ENCODE results near the gene AKAP12. TPM values are rescaled to one million over a fixed set of nuclear protein-coding genes. Genes with fewer than 3 reads are reported as not detected.

The AKAP12 gene, protein sequence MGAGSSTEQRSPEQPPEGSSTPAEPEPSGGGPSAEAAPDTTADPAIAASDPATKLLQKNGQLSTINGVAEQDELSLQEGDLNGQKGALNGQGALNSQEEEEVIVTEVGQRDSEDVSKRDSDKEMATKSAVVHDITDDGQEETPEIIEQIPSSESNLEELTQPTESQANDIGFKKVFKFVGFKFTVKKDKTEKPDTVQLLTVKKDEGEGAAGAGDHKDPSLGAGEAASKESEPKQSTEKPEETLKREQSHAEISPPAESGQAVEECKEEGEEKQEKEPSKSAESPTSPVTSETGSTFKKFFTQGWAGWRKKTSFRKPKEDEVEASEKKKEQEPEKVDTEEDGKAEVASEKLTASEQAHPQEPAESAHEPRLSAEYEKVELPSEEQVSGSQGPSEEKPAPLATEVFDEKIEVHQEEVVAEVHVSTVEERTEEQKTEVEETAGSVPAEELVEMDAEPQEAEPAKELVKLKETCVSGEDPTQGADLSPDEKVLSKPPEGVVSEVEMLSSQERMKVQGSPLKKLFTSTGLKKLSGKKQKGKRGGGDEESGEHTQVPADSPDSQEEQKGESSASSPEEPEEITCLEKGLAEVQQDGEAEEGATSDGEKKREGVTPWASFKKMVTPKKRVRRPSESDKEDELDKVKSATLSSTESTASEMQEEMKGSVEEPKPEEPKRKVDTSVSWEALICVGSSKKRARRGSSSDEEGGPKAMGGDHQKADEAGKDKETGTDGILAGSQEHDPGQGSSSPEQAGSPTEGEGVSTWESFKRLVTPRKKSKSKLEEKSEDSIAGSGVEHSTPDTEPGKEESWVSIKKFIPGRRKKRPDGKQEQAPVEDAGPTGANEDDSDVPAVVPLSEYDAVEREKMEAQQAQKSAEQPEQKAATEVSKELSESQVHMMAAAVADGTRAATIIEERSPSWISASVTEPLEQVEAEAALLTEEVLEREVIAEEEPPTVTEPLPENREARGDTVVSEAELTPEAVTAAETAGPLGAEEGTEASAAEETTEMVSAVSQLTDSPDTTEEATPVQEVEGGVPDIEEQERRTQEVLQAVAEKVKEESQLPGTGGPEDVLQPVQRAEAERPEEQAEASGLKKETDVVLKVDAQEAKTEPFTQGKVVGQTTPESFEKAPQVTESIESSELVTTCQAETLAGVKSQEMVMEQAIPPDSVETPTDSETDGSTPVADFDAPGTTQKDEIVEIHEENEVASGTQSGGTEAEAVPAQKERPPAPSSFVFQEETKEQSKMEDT (N-terminal part only)
- 10.6 and 19.3 TPM in 2 replicates for total RNA-seq
- long read RNA-seq, partial matches to known transcripts = 9 of 11 reads
- long read RNA-seq, other reads (novel, unspliced or antisense) = 2 of 11 reads

DNA sequence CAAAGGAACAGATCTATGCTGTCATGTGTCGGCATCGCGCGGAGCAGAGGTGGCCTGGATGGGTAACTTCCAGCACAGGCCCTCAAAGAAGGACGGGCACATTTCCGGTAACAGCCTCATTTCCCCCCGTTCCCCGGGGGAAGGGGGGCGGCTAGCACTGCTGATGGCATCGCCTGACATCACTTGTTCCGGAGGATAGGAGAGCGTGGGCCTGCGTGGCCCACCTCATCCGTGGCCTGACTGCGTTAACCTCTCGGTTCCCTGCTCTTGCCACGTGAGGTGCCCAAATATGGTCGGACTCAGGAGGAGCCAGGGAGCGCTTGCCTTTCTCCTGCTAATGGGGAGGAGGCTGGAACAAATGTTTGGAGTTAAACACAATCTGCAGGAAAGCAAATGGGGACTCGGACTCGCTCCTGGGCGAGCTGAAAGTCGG lies at the start of gene AKAP12:
TSS of gene AKAP12 (plus strand) at position 365 of the 433 bp plus-strand sequence. CDS start 596 bp downstream, outside the sequence.
- Mint-ChIP-seq H3K27ac (peak within 1 kb of the TSS; percentile 86), H3K4me1 (ENCODE audit: low read depth) (peaks cover 9% of the 10 kb centered on the region), H3K4me3 (ENCODE audit: low read depth) (peak within 1 kb of the TSS; percentile 83), H3K36me3 (ENCODE audit: insufficient read depth) (no peaks in the 10 kb centered on the region), H3K27me3 (peaks cover 70% of the 10 kb centered on the region), H3K9me3 (ENCODE audit: low read depth) (no peaks in the 10 kb centered on the region)
- peak; percentile 15 for DNase-seq (ENCODE audit: low spot score, unreplicated experiment)
- TF ChIP-seq, protein P1, sequence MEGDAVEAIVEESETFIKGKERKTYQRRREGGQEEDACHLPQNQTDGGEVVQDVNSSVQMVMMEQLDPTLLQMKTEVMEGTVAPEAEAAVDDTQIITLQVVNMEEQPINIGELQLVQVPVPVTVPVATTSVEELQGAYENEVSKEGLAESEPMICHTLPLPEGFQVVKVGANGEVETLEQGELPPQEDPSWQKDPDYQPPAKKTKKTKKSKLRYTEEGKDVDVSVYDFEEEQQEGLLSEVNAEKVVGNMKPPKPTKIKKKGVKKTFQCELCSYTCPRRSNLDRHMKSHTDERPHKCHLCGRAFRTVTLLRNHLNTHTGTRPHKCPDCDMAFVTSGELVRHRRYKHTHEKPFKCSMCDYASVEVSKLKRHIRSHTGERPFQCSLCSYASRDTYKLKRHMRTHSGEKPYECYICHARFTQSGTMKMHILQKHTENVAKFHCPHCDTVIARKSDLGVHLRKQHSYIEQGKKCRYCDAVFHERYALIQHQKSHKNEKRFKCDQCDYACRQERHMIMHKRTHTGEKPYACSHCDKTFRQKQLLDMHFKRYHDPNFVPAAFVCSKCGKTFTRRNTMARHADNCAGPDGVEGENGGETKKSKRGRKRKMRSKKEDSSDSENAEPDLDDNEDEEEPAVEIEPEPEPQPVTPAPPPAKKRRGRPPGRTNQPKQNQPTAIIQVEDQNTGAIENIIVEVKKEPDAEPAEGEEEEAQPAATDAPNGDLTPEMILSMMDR (IDR thresholded peaks at IDR 0.05; ENCODE audit: unreplicated experiment) = no peak

DNA sequence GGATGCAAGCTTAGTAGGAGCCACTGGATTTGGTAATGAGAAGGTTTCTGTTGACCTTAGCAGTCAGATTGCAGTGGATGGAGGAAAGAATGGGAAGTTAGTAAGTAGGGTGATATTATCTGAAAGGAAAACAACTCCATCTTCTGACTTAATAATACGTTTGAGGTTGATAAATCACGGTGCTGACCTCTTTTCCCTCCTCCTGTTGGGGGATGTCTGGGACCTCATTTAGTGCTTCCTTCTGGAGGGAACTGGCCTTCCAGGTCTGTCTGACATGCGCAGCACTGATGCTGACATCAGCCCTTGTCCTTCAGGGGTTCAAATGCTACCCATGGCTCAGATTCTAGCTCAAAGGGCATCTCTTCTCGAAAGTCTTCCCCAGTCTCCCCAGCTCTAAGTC lies 48.2 kb upstream of the AKAP12 start:
- peaks cover 11% of the 10 kb centered on the region for H3K4me1 Mint-ChIP-seq (ENCODE audit: low read depth)
- TF ChIP-seq, protein P1 (IDR thresholded peaks at IDR 0.05; ENCODE audit: unreplicated experiment) = no peak
- DNase-seq (ENCODE audit: low spot score, unreplicated experiment) = no peak
- H3K27ac Mint-ChIP-seq = no peak overlapping the region
- no peaks in the 10 kb centered on the region for H3K27me3 Mint-ChIP-seq
- no peak overlapping the region for H3K4me3 Mint-ChIP-seq (ENCODE audit: low read depth)
- H3K9me3 Mint-ChIP-seq (ENCODE audit: low read depth) = peaks cover 7% of the 10 kb centered on the region
- H3K36me3 Mint-ChIP-seq (ENCODE audit: insufficient read depth) = no peaks in the 10 kb centered on the region

DNA sequence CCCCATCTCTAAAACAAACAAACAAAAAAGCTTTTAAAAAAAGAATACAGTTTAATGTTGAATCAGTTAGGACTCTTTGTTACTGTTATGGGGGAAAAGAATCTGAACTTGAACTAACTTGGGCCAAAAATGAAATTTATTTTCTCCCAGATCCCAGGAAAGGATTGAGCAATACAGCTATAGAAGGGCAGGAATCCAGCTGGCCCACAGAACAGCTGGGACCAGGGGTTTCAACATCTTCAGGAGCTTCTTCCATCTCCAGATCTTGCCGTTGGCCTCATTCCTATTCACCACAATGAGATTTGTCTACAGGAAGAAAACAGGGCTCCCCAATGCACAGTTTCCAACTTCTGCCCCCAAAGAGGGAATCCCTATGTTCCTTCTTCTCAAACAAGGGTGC lies 43.2 kb upstream of the AKAP12 start:
- peaks cover 1% of the 10 kb centered on the region for H3K4me1 Mint-ChIP-seq (ENCODE audit: low read depth)
- H3K4me3 Mint-ChIP-seq (ENCODE audit: low read depth) = no peak overlapping the region
- peaks cover 9% of the 10 kb centered on the region for H3K27me3 Mint-ChIP-seq
- no peaks in the 10 kb centered on the region for H3K36me3 Mint-ChIP-seq (ENCODE audit: insufficient read depth)
- TF ChIP-seq, protein P1 (IDR thresholded peaks at IDR 0.05; ENCODE audit: unreplicated experiment) = no peak
- DNase-seq (ENCODE audit: low spot score, unreplicated experiment) = no peak
- H3K9me3 Mint-ChIP-seq (ENCODE audit: low read depth) = peaks cover 7% of the 10 kb centered on the region
- H3K27ac Mint-ChIP-seq = no peak overlapping the region

- Mint-ChIP-seq H3K27me3 (peaks cover 9% of the 10 kb centered on the region), H3K9me3 (ENCODE audit: low read depth) (peaks cover 7% of the 10 kb centered on the region), H3K27ac (no peak overlapping the region), H3K4me1 (ENCODE audit: low read depth) (no peaks in the 10 kb centered on the region), H3K4me3 (ENCODE audit: low read depth) (no peak overlapping the region), H3K36me3 (ENCODE audit: insufficient read depth) (no peaks in the 10 kb centered on the region)
- DNase-seq (ENCODE audit: low spot score, unreplicated experiment) = no peak
- TF ChIP-seq, protein P1 (IDR thresholded peaks at IDR 0.05; ENCODE audit: unreplicated experiment) = no peak
Observed at GRCh38 chr6:151197556-151197955, 42.2 kb upstream of the AKAP12 start.
